ENCODE results near the gene SLC6A1. TPM values are rescaled to one million over a fixed set of nuclear protein-coding genes. Genes with fewer than 3 reads are reported as not detected.

SLC6A1 gene
- total RNA-seq, result not detected

DNA sequence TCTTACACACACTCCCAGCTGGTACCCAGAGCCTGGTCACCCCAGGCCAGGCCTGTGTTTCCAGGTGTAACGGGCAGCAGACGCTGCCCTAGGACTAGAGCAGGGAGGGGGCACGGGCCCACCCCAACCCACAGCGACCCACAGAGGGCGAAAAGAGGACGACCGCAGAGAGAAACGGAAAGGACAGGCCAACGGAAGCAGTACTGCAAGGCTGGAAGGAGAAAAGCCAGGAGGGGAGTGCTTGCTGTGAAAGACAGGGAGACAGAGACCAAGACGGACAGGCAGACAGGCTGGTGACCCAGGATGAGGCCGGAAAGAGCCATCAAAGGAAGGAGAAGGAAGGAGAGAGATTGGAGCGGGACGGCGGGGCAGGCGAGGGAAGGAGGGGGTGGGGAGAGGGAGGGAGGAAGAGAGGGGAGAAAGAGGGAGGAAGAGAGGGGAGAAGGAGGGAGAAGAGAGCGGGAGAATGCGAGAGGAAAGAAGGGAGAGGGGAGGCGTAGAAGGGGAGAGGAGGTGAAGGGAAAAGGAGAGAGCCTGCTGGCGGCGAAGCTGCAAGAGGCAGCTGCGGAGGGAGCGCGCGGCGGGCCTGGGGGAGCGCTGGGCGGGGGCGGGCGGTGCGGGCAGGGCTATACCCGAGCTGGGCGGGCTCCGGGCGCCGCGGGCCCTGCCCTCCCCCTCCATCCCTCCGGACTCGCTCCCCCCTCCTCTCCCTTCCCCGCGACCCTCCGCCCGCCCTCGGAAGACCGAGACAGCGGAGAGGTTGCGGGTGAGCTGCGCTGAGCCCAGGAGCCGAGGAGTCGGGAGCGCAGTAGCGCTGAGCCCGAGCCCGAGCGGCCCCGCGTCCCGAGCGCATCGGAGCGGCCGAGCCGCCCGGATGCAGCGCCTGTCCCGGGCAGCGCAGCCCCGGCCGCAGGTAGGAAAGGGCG lies at the start of gene SLC6A1:
Gene SLC6A1, plus strand, starts transcription at position 732 of the 926 bp plus-strand sequence. CDS start 24,464 bp downstream, outside the sequence.
- peaks cover 51% of the 10 kb centered on the region for H3K27me3 Mint-ChIP-seq
- no peak for DNase-seq
- no peak within 1 kb of the TSS for H3K27ac Mint-ChIP-seq
- no peak for ATAC-seq (ENCODE audit: low read depth)
- POLR2A ChIA-PET, result no interaction called here
- peaks cover 5% of the 10 kb centered on the region for H3K4me1 Mint-ChIP-seq
- no peaks in the 10 kb centered on the region for H3K9me3 Mint-ChIP-seq
- peak within 1 kb of the TSS; percentile 74 for H3K4me3 Mint-ChIP-seq
- H3K36me3 Mint-ChIP-seq, result no peaks in the 10 kb centered on the region

DNA sequence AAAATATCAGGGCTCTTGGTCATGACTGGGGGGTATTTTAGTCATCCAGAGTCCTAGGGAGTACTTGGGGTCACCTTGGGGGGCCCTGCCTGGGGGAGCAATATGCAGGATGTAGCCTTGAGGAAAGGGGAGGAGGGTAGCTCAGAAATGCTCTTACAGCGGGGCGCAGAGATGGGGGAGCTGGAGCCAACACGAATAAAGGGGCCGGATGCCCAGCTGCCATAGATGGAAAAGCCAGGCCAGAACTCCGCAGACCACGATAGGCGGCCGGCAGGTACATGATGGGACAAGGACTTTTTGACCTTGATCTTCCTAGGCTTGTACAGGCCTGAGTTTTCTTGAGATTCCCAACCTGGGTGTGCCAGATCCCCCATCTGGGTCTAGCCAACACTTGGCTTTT lies 47.7 kb upstream of the SLC6A1 start:
- Mint-ChIP-seq H3K27ac (no peak overlapping the region), H3K4me3 (no peak overlapping the region), H3K9me3 (no peaks in the 10 kb centered on the region), H3K27me3 (peaks cover 4% of the 10 kb centered on the region), H3K4me1 (no peaks in the 10 kb centered on the region), H3K36me3 (no peaks in the 10 kb centered on the region)
- no peak for DNase-seq
- no peak for ATAC-seq (ENCODE audit: low read depth)
- POLR2A ChIA-PET, result no interaction called here

DNA sequence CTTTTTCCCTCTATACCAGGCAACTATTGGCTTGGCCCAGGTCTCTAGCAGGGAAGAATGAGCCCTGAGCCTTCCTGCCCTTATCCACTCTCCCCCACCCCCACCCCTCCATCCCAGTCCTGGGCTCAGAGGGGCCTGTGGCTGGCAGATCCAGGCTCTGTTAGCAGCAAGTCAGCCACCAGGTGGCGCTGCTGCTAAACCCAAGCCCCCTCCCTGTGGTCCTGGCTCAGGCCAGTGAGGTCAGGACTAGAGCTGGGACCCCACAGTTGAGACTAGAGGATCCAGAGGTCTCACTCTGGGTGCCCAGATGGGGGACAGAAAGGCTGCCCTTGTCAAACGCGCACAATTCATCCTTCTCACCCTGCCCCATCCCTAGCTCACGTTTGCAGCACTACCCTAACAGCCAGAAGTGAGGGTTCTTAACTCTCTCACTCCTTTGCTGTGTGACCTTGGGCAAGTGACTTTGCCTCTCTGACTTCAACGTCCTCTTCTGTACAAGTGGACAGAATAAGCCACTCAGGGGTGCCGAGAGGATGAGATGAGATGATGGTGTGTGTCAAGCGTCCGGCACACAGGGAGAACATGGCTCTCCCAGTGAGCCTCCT lies 46.8 kb upstream of the SLC6A1 start:
- POLR2A ChIA-PET, result no interaction called here
- Mint-ChIP-seq H3K9me3 (no peaks in the 10 kb centered on the region), H3K27me3 (peaks cover 4% of the 10 kb centered on the region), H3K4me1 (no peaks in the 10 kb centered on the region), H3K36me3 (no peaks in the 10 kb centered on the region), H3K27ac (no peak overlapping the region), H3K4me3 (no peak overlapping the region)
- DNase-seq (peak; percentile 72), ATAC-seq (ENCODE audit: low read depth) (peak; percentile 75)

DNA sequence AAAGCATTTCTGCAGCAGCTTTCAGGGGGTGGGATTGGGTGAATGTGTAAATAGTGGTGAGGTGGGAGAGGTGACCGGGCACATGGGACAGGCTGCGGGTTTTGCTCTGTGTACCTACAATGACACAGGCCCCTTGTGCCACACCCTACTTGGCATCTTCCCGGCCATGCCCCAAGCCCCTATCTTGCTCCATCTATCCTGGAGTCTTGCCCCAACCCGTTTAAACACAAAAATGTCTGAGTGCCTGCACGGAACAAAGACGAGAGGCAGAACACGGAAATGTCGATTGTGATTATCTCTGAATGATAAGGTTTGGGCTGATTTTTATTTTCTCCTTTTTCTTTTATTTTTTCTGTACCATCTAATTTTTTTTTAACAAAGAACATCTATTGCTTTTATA lies 46.0 kb upstream of the SLC6A1 start:
- Mint-ChIP-seq H3K4me3 (no peak overlapping the region), H3K36me3 (no peaks in the 10 kb centered on the region), H3K4me1 (no peaks in the 10 kb centered on the region), H3K9me3 (no peaks in the 10 kb centered on the region), H3K27ac (no peak overlapping the region), H3K27me3 (peaks cover 4% of the 10 kb centered on the region)
- POLR2A ChIA-PET, result no interaction called here
- DNase-seq (no peak), ATAC-seq (ENCODE audit: low read depth) (no peak)

DNA sequence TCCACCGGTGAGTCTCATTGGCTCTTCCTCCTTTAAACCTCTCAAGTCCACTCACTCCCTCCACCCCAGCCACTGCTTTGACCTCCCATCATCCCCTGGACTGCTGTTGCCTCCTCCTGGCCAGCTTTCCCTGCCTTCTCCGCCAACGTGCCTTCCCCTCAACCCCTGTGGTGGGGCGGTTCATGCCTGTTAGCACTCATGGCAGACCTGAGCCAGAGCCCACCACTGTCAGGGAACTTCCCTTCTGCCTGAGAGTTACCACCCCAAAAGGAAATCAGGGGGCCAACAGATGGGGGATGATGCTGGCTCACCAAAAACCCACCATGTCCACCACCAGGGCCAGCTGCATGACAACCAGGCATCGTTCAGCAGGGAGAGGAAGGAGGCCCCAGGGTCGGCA lies 44.2 kb upstream of the SLC6A1 start:
- H3K4me1 Mint-ChIP-seq, result no peaks in the 10 kb centered on the region
- no peak overlapping the region for H3K27ac Mint-ChIP-seq
- ATAC-seq (ENCODE audit: low read depth), result no peak
- peaks cover 2% of the 10 kb centered on the region for H3K27me3 Mint-ChIP-seq
- H3K4me3 Mint-ChIP-seq, result no peak overlapping the region
- H3K36me3 Mint-ChIP-seq, result no peaks in the 10 kb centered on the region
- no peak for DNase-seq
- POLR2A ChIA-PET, result no interaction called here
- H3K9me3 Mint-ChIP-seq, result no peaks in the 10 kb centered on the region

DNA sequence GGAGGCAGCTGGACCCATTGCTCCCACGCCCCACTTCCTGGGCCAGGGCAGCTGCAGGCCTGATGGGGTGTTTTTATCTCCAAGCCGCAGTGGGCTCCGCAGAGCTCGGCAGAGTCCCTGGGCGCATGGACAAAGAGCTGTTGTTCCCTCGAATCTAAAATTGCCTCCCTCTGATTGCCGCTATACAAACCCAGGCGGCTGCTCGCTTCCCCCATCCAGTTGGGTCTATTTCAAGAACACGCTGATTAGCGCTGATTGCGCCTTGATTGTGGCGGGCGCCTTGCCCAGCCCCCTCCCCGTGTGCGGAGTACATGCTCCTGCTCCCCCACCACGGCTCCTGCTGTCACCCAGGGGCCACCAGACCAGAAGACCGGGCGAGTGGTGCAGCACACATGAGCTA lies 43.4 kb upstream of the SLC6A1 start:
- ATAC-seq (ENCODE audit: low read depth), result no peak
- H3K27ac Mint-ChIP-seq, result no peak overlapping the region
- H3K9me3 Mint-ChIP-seq, result no peaks in the 10 kb centered on the region
- no peak overlapping the region for H3K4me3 Mint-ChIP-seq
- H3K4me1 Mint-ChIP-seq, result no peaks in the 10 kb centered on the region
- DNase-seq, result no peak
- H3K27me3 Mint-ChIP-seq, result peaks cover 2% of the 10 kb centered on the region
- POLR2A ChIA-PET, result no interaction called here
- no peaks in the 10 kb centered on the region for H3K36me3 Mint-ChIP-seq

DNA sequence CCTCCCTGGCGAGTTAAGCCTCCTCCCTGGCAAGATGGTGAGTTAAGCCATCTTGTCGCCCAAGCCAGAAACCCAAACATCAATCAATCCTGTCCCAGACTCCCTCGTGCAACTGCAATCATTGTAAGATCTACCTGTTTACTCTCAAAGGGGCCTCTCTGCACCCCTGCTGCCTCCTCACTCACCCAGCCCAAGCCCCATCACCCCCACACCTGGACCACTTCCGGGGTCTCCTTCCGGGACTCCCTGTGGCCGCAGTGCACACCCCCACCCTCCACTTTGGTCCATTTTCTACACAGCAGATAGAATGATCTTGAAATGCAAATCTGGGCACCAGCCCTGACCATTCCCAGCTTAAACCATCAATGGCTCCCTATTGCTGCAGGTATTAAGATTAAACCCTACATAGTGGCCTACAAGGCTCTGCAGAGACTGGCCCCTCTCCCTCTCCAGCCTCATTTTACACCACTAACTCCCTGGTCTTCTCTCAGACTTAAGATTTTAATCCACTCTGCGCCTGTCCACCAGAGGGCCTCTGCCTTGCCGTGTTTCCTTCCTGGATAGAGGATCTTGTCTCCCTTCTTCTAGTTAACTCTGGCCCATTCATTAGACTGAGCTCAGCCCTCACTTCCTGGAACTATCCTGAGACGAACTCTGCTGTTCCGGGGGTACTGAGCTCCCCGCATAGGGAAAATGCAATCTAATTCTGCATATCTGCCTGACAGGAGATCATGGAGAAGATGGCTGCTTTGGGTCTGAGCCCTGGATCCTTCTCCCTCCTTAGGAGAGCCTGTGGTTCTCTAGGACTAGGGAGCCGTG lies 41.9 kb upstream of the SLC6A1 start:
- Mint-ChIP-seq H3K36me3 (no peaks in the 10 kb centered on the region), H3K27me3 (peaks cover 2% of the 10 kb centered on the region), H3K4me1 (no peaks in the 10 kb centered on the region), H3K27ac (no peak overlapping the region), H3K9me3 (no peaks in the 10 kb centered on the region), H3K4me3 (no peak overlapping the region)
- POLR2A ChIA-PET, result no interaction called here
- ATAC-seq (ENCODE audit: low read depth), result no peak
- DNase-seq, result no peak

DNA sequence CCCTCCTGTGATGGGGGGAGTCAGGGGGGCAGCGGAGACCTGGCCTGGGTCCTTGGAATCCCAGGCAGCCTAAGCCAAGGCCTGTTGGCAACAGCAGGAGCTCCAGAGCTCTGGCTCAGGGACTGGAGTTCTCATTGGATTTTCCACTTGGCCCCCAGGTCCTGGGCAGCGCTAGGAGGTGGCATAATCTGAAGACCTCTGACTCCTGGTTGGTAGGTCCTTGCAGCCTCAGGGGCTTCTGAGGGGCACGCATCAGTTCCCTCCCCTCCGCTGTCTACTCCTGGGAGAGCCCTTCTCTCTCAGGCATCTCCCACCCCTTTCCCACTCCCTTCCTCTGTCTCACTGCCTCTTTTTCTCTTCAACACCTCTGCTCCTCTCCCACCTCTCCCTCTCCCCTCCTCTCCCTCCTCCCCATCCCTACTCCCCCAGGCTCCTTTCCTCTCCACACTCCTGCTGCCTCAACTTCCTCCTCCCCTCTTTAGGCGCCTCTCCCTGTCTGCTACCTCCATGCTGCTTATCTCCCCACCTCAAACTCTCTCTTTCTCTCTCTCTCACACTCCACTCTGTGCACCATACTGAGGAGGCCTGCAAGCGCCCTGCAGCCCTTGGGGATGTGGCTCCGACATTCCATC lies 41.1 kb upstream of the SLC6A1 start:
- Mint-ChIP-seq H3K4me3 (no peak overlapping the region), H3K4me1 (no peaks in the 10 kb centered on the region), H3K9me3 (no peaks in the 10 kb centered on the region), H3K27ac (no peak overlapping the region), H3K36me3 (no peaks in the 10 kb centered on the region), H3K27me3 (peaks cover 2% of the 10 kb centered on the region)
- DNase-seq (no peak), ATAC-seq (ENCODE audit: low read depth) (no peak)
- POLR2A ChIA-PET, result no interaction called here

DNA sequence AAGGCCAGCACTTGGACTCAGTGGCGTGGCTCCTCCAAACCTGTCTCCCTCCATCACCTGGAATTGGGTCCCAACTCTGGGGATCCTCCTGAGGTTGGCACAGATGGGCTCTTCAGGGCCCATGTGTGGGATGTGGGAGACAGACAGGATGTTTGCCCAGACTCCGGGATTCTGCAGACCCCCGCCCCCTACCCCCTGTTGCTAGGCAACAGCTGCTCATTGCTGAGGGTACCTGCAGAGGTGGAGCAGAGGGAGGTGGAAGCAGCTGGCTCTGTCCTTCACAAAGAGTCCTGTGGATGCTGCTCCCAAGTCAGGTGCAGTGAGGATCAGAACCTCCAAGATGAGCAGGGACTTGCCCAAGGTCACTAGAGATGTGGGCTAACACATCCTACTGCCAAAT lies 40.0 kb upstream of the SLC6A1 start:
- Mint-ChIP-seq H3K36me3 (no peaks in the 10 kb centered on the region), H3K27ac (no peak overlapping the region), H3K4me3 (no peak overlapping the region), H3K27me3 (peaks cover 2% of the 10 kb centered on the region), H3K4me1 (no peaks in the 10 kb centered on the region), H3K9me3 (no peaks in the 10 kb centered on the region)
- POLR2A ChIA-PET, result no interaction called here
- DNase-seq (no peak), ATAC-seq (ENCODE audit: low read depth) (no peak)

DNA sequence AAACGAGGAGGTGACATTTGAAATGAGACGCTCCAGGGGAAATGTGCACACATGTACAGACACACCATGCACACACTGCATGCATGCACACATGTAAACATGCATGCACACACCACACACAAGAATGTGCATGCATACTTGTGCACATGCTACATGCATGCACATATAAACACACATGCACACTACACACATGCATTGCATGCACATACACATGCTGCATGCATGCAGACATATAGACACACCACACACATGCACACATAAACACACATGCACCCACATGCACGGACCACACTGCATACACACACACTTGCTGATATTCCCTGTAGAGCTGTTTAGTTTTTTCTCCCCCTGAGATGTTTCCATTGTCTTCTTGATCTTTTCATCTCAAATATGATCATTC lies 37.8 kb upstream of the SLC6A1 start:
- DNase-seq, result no peak
- POLR2A ChIA-PET, result no interaction called here
- no peak overlapping the region for H3K4me3 Mint-ChIP-seq
- ATAC-seq (ENCODE audit: low read depth), result no peak
- H3K36me3 Mint-ChIP-seq, result no peaks in the 10 kb centered on the region
- no peaks in the 10 kb centered on the region for H3K27me3 Mint-ChIP-seq
- H3K9me3 Mint-ChIP-seq, result no peaks in the 10 kb centered on the region
- no peak overlapping the region for H3K27ac Mint-ChIP-seq
- H3K4me1 Mint-ChIP-seq, result no peaks in the 10 kb centered on the region

DNA sequence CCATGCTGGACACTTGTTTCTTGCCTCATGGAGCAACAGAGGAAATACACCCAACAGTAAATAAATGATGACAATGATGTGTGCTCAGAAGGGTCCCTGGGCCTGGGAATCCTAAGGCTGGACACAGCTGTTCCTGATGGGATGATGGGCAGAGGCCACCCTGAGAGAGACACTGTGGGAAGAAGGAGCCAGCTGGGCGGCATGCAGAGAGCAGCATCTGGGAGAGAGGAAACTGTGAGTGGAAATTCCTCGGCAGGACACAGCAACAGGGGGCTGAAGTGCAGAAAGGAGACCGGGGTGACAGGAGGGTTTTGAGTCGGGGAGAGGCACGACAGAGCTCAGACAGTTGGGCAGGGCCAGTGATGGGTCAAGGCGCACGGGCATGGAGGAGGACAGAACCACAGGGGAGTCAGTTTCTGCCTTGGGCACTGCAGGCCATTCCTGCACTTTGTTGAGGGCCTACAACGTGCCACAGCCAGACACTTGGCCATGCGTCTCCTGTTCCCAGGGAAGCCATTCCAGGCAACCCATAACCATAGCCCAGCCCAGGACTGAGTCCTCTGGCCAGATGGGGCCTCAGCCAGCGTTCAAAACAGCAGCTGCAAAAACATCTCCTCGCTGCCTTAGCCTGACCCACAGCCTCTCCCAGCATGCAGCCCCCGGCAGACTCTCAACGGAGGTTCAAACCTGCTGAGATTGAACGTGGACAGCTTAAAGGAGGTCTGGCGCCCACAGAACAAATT lies 36.7 kb upstream of the SLC6A1 start:
- ATAC-seq (ENCODE audit: low read depth), result no peak
- H3K9me3 Mint-ChIP-seq, result no peaks in the 10 kb centered on the region
- H3K4me3 Mint-ChIP-seq, result no peak overlapping the region
- no peaks in the 10 kb centered on the region for H3K4me1 Mint-ChIP-seq
- POLR2A ChIA-PET, result no interaction called here
- no peaks in the 10 kb centered on the region for H3K36me3 Mint-ChIP-seq
- no peaks in the 10 kb centered on the region for H3K27me3 Mint-ChIP-seq
- no peak for DNase-seq
- H3K27ac Mint-ChIP-seq, result no peak overlapping the region

DNA sequence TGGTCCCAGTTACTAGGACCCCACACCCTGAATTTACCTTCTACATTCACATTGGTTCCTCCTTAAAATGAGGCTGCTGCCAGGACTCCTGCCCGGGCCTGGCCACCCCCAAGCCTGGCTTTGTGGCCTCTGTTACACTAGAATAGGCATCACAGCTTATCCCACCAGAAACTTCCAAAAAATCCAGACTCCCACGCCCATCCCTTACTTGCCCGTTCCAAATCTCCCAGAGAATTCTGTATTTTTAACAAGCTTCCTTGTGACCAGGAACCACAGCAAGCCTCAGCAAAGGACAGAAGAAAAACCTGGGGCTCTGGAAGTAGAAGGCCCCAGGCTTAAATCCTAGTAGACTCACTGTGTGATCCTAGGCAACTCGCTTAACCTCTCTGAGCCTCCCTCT lies 36.0 kb upstream of the SLC6A1 start:
- DNase-seq (no peak), ATAC-seq (ENCODE audit: low read depth) (no peak)
- POLR2A ChIA-PET, result no interaction called here
- no peaks in the 10 kb centered on the region for H3K4me1 Mint-ChIP-seq
- no peaks in the 10 kb centered on the region for H3K27me3 Mint-ChIP-seq
- H3K36me3 Mint-ChIP-seq, result no peaks in the 10 kb centered on the region
- H3K4me3 Mint-ChIP-seq, result no peak overlapping the region
- H3K9me3 Mint-ChIP-seq, result no peaks in the 10 kb centered on the region
- H3K27ac Mint-ChIP-seq, result no peak overlapping the region

DNA sequence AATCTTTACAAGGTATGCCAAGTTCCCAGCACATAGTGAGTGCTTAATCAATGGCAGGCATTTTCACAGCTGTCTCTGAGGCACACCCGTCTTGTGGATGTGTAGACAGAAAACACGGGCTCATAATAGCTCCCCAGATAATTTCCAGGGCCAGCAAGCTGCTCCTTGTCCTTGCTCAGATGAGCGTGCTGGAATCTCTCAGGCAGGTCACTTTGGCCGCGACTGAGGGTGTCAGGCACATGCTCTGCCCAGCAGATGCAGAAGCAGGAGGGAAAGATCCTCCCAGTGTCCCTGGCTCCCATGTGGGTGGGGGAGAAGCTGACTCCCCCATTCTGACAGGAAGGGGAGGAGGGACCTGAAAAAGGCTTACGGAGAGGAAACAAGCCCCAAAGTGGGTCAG lies 35.6 kb upstream of the SLC6A1 start:
- no peaks in the 10 kb centered on the region for H3K9me3 Mint-ChIP-seq
- DNase-seq (no peak), ATAC-seq (ENCODE audit: low read depth) (no peak)
- no peak overlapping the region for H3K4me3 Mint-ChIP-seq
- H3K36me3 Mint-ChIP-seq, result no peaks in the 10 kb centered on the region
- H3K27ac Mint-ChIP-seq, result no peak overlapping the region
- H3K27me3 Mint-ChIP-seq, result no peaks in the 10 kb centered on the region
- no peaks in the 10 kb centered on the region for H3K4me1 Mint-ChIP-seq
- POLR2A ChIA-PET, result no interaction called here

Data from activated naive CD8-positive, alpha-beta T cell treated with anti-CD3 and anti-CD28 coated beads, Interleukin-2, amount 10 ng/mL, durations not matched to agents 7 days and 5 days (primary cell).